NOMO-1 treated with DMSO at 0.1 percent for 48 hours (cell line): ENCODE results near the gene USE1.
"Not testable (repeated sequence)": the region's sequence is repeated elsewhere in the genome, so short reads cannot be mapped to it uniquely, and the experiment has no call there.

Experiments
- DNase-seq: peaks from one replicate; lab custom pipeline; 2025; ENCODE audit not compliant: unreplicated experiment; lab: John Stamatoyannopoulos, UW

USE1 gene, protein sequence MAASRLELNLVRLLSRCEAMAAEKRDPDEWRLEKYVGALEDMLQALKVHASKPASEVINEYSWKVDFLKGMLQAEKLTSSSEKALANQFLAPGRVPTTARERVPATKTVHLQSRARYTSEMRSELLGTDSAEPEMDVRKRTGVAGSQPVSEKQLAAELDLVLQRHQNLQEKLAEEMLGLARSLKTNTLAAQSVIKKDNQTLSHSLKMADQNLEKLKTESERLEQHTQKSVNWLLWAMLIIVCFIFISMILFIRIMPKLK

GRCh38 chr19:17215127-17215971, at the start of gene USE1:
Gene USE1, plus strand, starts transcription at chr19:17215357. Its CDS starts 49 bp downstream, at chr19:17215406.
- DNase-seq, result peak; percentile 93

- no peak for DNase-seq
Measured at GRCh38 chr19:17165715-17166114, 49.4 kb upstream of the USE1 start.

GRCh38 chr19:17170538-17171297, 44.4 kb upstream of the USE1 start:
- no peak for DNase-seq

GRCh38 chr19:17171874-17172273, 43.3 kb upstream of the USE1 start:
- DNase-seq, result no peak

DNA sequence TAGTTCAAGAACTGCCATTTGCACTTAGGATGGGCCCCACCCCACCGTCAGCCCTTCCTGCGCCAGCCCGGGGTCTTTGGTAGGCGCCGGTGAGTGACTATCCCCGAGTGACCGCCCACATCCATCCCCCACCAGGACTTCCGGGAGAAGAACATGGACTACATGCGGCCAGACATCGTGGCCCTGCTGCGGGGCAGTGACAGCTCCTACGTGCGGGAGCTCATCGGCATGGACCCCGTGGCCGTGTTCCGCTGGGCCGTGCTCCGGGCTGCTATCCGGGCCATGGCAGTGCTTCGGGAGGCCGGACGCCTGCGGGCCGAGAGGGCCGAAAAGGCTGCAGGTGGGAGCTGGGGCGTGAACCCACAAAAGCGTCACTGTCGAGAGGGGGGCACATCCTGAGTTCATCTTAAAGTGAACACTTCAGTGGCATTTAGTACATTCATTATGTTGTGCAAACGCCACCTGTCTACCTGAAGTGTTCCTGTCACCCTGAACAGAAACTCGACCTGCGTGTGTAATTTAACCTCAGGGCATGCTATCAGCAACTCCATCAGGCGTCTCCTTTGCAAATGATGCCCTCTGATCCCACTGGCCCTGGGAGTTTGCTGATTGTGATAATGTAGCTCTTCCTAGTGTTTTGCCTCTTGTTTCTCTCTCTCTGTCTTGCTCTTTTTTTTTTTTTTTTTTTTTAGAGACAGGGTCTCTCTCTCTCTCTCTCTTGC, 42.4 kb upstream of the USE1 start:
- DNase-seq, result no peak

GRCh38 chr19:17178291-17178690, 36.9 kb upstream of the USE1 start:
- DNase-seq, result no peak

- DNase-seq, result no peak
Measured at GRCh38 chr19:17180997-17181702, 34.0 kb upstream of the USE1 start.

DNA sequence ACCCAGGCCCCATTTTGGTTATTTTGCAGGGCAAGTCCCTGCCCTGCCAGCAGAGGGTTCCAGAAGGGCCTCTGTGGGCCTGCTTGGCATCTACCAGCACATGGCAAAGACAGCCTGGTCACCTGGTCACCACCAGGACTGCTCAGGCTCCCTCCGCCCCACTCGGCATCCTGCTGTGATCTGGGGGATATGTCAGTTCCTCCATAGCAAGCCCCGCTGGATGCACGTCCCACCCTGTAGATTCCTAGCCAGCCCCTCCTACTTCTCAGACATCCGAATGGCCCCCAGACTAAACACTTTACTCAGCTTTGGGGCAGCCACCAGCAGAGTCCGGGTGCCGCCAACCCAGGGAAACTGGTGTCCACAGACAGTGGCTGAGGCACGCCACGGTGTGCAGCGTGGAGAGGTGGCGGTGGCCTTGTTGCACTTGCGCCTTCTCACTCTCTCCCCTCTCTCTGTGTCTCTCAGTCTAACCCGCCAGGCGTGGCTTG, 31.8 kb upstream of the USE1 start:
- DNase-seq, result peak; percentile 64

GRCh38 chr19:17183858-17184321, 31.3 kb upstream of the USE1 start:
- DNase-seq, result peak; percentile 76

DNA sequence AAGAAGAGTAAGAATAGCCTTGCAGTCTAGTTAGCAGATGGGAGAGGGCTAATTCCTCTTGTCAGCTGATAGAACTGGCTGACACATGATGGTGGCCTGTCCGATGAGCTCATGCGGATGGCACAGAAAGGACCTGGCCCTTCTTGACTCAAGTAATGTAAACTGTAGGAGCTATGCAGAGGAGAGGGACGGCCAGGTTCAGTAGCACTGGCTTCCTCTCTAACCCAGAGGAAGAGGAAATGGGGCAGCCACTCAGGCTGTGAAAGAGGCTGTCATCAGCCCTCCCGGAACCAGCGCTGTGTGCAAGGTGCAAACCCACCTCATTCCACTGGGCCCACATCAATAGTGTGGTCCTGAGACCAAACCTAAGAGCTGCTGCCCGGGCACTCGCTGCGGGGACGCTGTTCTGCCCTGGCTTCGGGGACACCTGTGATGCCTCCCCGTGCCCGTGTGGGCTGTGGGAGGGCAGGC, 30.8 kb upstream of the USE1 start:
- DNase-seq, result peak; percentile 49

- DNase-seq, result no peak
Measured at GRCh38 chr19:17185590-17185989, 29.6 kb upstream of the USE1 start.

GRCh38 chr19:17191736-17192135, 23.4 kb upstream of the USE1 start:
- DNase-seq, result not testable (repeated sequence)

DNA sequence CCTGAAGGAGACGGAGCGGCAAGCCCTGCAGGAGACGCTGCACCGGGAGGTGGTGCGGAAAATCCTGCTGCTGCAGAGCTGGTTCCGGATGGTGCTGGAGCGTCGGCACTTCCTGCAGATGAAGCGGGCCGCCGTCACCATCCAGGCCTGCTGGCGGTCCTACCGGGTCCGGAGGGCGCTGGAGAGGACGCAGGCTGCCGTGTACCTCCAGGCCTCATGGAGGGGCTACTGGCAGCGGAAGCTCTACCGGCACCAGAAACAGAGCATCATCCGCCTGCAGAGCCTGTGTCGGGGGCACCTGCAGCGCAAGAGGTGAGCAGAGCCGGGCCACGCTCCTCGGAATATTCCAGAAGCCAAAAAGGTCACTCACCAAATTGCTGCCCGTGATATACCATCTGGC, 22.4 kb upstream of the USE1 start:
- no peak for DNase-seq

DNA sequence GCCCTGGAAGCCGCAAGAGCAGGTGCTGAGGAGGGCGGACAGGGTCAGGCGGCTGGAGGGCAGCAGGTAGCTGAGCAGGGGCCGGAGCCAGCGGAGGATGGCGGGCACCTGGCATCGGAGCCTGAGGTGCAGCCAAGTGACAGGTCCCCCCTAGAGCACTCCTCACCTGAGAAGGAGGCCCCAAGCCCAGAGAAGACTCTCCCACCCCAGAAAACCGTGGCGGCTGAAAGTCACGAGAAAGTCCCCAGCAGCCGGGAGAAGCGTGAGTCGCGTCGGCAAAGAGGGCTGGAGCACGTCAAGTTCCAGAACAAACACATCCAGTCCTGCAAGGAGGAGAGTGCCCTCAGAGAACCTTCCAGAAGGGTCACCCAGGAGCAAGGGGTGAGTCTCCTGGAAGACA, 20.5 kb upstream of the USE1 start:
- DNase-seq, result no peak

DNA sequence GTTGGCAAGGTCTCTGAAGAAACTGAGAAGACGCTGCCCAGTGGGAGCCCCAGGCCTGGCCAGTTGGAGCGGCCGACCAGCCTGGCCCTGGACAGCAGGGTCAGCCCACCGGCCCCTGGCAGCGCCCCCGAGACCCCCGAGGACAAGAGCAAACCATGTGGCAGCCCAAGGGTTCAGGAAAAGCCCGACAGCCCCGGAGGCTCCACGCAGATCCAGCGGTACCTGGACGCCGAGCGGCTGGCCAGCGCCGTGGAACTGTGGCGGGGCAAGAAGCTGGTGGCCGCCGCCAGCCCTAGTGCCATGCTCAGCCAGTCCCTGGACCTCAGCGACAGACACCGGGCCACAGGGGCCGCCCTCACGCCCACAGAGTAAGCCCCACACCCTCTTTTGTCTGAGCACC, 20.1 kb upstream of the USE1 start:
- no peak for DNase-seq

DNA sequence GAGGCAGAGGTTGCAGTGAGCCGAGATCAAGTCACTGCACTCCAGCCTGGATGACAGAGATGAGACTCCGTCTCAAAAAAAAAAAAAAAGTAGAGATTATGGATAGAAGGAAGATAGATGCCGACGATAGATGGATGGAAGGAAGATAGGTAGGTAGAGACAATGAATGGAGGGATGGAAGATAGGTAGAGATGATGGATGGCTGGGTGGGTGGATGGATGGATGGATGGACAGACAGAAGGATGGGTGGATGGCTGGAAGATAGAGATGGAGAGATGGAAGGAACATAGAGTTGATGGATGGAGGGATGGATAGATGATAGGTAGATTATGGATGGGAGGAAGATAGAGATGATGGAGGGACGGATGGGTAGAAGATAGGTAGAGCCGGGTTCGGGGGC, 18.5 kb upstream of the USE1 start:
- DNase-seq, result no peak

DNA sequence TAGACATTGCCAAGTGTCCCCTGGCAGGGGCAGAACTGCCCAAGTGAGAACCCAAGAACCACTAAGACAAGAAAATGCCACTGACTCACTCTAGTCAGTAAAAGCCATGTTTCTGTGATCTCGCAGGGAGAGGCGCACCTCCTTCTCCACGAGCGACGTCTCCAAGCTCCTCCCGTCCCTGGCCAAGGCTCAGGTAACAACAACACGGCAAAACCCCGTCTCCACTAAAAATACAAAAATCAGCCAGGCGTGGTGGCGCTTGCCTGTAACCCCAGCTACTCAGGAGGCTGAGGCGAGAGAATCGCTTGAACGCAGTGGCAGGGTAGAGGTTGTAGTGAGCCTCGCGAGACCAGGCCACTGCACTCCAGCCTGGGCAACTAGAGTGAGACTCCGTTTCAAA, 17.5 kb upstream of the USE1 start:
- no peak for DNase-seq

DNA sequence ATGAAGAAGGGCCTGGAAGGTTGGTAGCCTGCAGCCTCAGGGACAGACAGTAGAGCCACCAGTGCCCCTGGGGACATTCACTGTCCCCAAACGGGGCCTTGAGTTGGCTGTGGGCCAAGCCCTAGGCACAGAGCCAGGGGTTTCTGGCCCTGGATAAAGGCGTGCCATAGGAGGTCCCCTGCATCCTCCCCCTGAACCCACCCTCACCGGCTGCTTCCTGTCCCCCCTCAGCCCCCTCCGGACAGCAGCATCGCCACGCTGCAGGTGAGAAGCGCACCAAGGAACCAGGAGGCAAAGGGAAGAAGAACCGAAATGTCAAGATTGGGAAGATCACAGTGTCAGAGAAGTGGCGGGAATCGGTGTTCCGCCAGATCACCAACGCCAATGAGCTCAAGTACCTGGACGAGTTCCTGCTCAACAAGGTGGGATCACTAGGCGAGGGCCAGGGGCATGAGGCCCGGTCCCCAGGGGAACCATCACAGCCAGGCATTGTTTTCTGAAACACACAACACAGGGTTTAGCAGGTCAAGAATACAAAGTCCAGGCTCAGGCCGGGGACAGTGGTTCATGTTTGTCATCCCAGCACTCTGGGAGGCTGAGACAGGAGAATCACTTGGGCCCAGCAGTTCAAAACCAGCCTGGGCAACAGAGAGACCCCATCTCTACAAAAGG, 14.6 kb upstream of the USE1 start:
- DNase-seq, result no peak

- DNase-seq, result no peak
Measured at GRCh38 chr19:17202249-17202648, 12.9 kb upstream of the USE1 start.
